ENCODE data around the gene PCDHB13. TPM values are rescaled to one million over a fixed set of nuclear protein-coding genes. Genes with fewer than 3 reads are reported as not detected.
"Not testable (repeated sequence)": the region's sequence is repeated elsewhere in the genome, so short reads cannot be mapped to it uniquely, and the experiment has no call there.

Gene PCDHB13
- polyA plus RNA-seq (2013, experiment 1 of 2) = 1.4 TPM
- polyA plus RNA-seq (2013, experiment 2 of 2) = 1.6 TPM

- not testable (repeated sequence) for H3K4me3 ChIP-seq (ENCODE audit: low read length); H4K5ac ChIP-seq (ENCODE audit: low read length); H3K4ac ChIP-seq (ENCODE audit: low read depth, low read length); H4K8ac ChIP-seq (ENCODE audit: low read depth, low read length); H2BK15ac ChIP-seq (replicated peaks; ENCODE audit: low read depth); H3K9ac ChIP-seq (ENCODE audit: low read length); H3K27me3 ChIP-seq (ENCODE audit: insufficient read depth, low read length, poor library complexity); H3K36me3 ChIP-seq (ENCODE audit: control insufficient read depth, insufficient read depth, low read length); H3K56ac ChIP-seq (ENCODE audit: low read length); H2AK5ac ChIP-seq (ENCODE audit: low read length); H3K23ac ChIP-seq (ENCODE audit: low read length); H3K4me2 ChIP-seq (ENCODE audit: low read length); H2BK5ac ChIP-seq (ENCODE audit: low read length); H3K4me1 ChIP-seq (ENCODE audit: control insufficient read depth, low read depth, low read length); H3K79me1 ChIP-seq (ENCODE audit: low read length); H2BK120ac ChIP-seq (ENCODE audit: low read depth, low read length); H3K27ac ChIP-seq (ENCODE audit: low read depth, low read length); H3K79me2 ChIP-seq (ENCODE audit: control insufficient read depth, insufficient read depth, low read length)
- WGBS (ENCODE audit: extremely low coverage, insufficient coverage, low lambda C conversion rate) = no CpG with 5 or more reads among the region's 18 CpGs
- DNase-seq = peak; percentile 76
- peak within 1 kb of the TSS; percentile 7 for H3K18ac ChIP-seq (ENCODE audit: low read length)
Observed at GRCh38 chr5:141213656-141214339, at the start of gene PCDHB13. TSS of gene PCDHB13 (plus strand) at chr5:141213919. CDS start at chr5:141214124, 205 bp downstream.

GRCh38 chr5:141172381-141173204 lies 41.1 kb upstream of the PCDHB13 start, which contains the start of gene PCDHB7:
TSS of gene PCDHB7 (plus strand) at chr5:141172644. CDS start at chr5:141172836, 192 bp downstream.
- Histone ChIP-seq H4K5ac (ENCODE audit: low read length) (no peak within 1 kb of the TSS), H3K4ac (ENCODE audit: low read depth, low read length) (no peak within 1 kb of the TSS), H3K56ac (ENCODE audit: low read length) (no peak within 1 kb of the TSS), H3K4me3 (ENCODE audit: low read length) (no peak within 1 kb of the TSS), H3K9ac (ENCODE audit: low read length) (no peak within 1 kb of the TSS), H3K27ac (ENCODE audit: low read depth, low read length) (no peak within 1 kb of the TSS), H4K8ac (ENCODE audit: low read depth, low read length) (peak within 1 kb of the TSS; percentile 56), H2BK15ac (replicated peaks; ENCODE audit: low read depth) (no peak within 1 kb of the TSS), H3K36me3 (ENCODE audit: control insufficient read depth, insufficient read depth, low read length) (no peaks in the 10 kb centered on the region), H3K79me1 (ENCODE audit: low read length) (no peaks in the 10 kb centered on the region), H3K23ac (ENCODE audit: low read length) (no peak within 1 kb of the TSS), H2BK5ac (ENCODE audit: low read length) (no peak within 1 kb of the TSS), H2AK5ac (ENCODE audit: low read length) (no peak within 1 kb of the TSS), H3K4me2 (ENCODE audit: low read length) (no peak within 1 kb of the TSS), H3K4me1 (ENCODE audit: control insufficient read depth, low read depth, low read length) (no peaks in the 10 kb centered on the region), H3K27me3 (ENCODE audit: insufficient read depth, low read length, poor library complexity) (no peaks in the 10 kb centered on the region), H2BK120ac (ENCODE audit: low read depth, low read length) (no peak within 1 kb of the TSS), H3K79me2 (ENCODE audit: control insufficient read depth, insufficient read depth, low read length) (no peaks in the 10 kb centered on the region), H3K18ac (ENCODE audit: low read length) (no peak within 1 kb of the TSS)
- no CpG with 5 or more reads among the region's 20 CpGs for WGBS (ENCODE audit: extremely low coverage, insufficient coverage, low lambda C conversion rate)
- DNase-seq = peak; percentile 66

- not testable (repeated sequence) for H3K56ac ChIP-seq (ENCODE audit: low read length); H3K23ac ChIP-seq (ENCODE audit: low read length); H2AK5ac ChIP-seq (ENCODE audit: low read length); H3K79me2 ChIP-seq (ENCODE audit: control insufficient read depth, insufficient read depth, low read length); H4K8ac ChIP-seq (ENCODE audit: low read depth, low read length); H3K4me3 ChIP-seq (ENCODE audit: low read length); H2BK5ac ChIP-seq (ENCODE audit: low read length); H3K4me2 ChIP-seq (ENCODE audit: low read length); H3K27me3 ChIP-seq (ENCODE audit: insufficient read depth, low read length, poor library complexity); H3K4me1 ChIP-seq (ENCODE audit: control insufficient read depth, low read depth, low read length); H3K79me1 ChIP-seq (ENCODE audit: low read length); H3K4ac ChIP-seq (ENCODE audit: low read depth, low read length); H4K5ac ChIP-seq (ENCODE audit: low read length); DNase-seq; H3K27ac ChIP-seq (ENCODE audit: low read depth, low read length); H2BK120ac ChIP-seq (ENCODE audit: low read depth, low read length); H3K36me3 ChIP-seq (ENCODE audit: control insufficient read depth, insufficient read depth, low read length); H3K9ac ChIP-seq (ENCODE audit: low read length); H2BK15ac ChIP-seq (replicated peaks; ENCODE audit: low read depth); H3K18ac ChIP-seq (ENCODE audit: low read length)
- no CpG with 5 or more reads among the region's 79 CpGs for WGBS (ENCODE audit: extremely low coverage, insufficient coverage, low lambda C conversion rate)
Observed at GRCh38 chr5:141174291-141175104, 39.2 kb upstream of the PCDHB13 start.

- DNase-seq = no peak
- Histone ChIP-seq H3K18ac (ENCODE audit: low read length) (no peak overlapping the region), H2BK5ac (ENCODE audit: low read length) (no peak overlapping the region), H2AK5ac (ENCODE audit: low read length) (no peak overlapping the region), H3K79me2 (ENCODE audit: control insufficient read depth, insufficient read depth, low read length) (no peaks in the 10 kb centered on the region), H3K4me3 (ENCODE audit: low read length) (no peak overlapping the region), H3K56ac (ENCODE audit: low read length) (no peak overlapping the region), H3K4me2 (ENCODE audit: low read length) (no peak overlapping the region), H3K36me3 (ENCODE audit: control insufficient read depth, insufficient read depth, low read length) (no peaks in the 10 kb centered on the region), H4K8ac (ENCODE audit: low read depth, low read length) (no peak overlapping the region), H3K4ac (ENCODE audit: low read depth, low read length) (no peak overlapping the region), H2BK120ac (ENCODE audit: low read depth, low read length) (no peak overlapping the region), H3K23ac (ENCODE audit: low read length) (no peak overlapping the region), H3K9ac (ENCODE audit: low read length) (no peak overlapping the region), H3K27ac (ENCODE audit: low read depth, low read length) (no peak overlapping the region), H2BK15ac (replicated peaks; ENCODE audit: low read depth) (no peak overlapping the region), H3K4me1 (ENCODE audit: control insufficient read depth, low read depth, low read length) (no peaks in the 10 kb centered on the region), H3K27me3 (ENCODE audit: insufficient read depth, low read length, poor library complexity) (no peaks in the 10 kb centered on the region), H3K79me1 (ENCODE audit: low read length) (no peaks in the 10 kb centered on the region), H4K5ac (ENCODE audit: low read length) (no peak overlapping the region)
- WGBS (ENCODE audit: extremely low coverage, insufficient coverage, low lambda C conversion rate) = no CpG with 5 or more reads among the region's 1 CpG
Observed at GRCh38 chr5:141175933-141176332, 37.8 kb upstream of the PCDHB13 start.

- H3K79me2 ChIP-seq (ENCODE audit: control insufficient read depth, insufficient read depth, low read length); H4K8ac ChIP-seq (ENCODE audit: low read depth, low read length); H2BK5ac ChIP-seq (ENCODE audit: low read length); H3K18ac ChIP-seq (ENCODE audit: low read length); H3K56ac ChIP-seq (ENCODE audit: low read length); H3K4me3 ChIP-seq (ENCODE audit: low read length); H3K36me3 ChIP-seq (ENCODE audit: control insufficient read depth, insufficient read depth, low read length); H2AK5ac ChIP-seq (ENCODE audit: low read length); H3K4ac ChIP-seq (ENCODE audit: low read depth, low read length); H3K4me2 ChIP-seq (ENCODE audit: low read length); H3K23ac ChIP-seq (ENCODE audit: low read length); H3K4me1 ChIP-seq (ENCODE audit: control insufficient read depth, low read depth, low read length); H2BK120ac ChIP-seq (ENCODE audit: low read depth, low read length); H2BK15ac ChIP-seq (replicated peaks; ENCODE audit: low read depth); H3K27me3 ChIP-seq (ENCODE audit: insufficient read depth, low read length, poor library complexity); H3K9ac ChIP-seq (ENCODE audit: low read length); H3K27ac ChIP-seq (ENCODE audit: low read depth, low read length); H4K5ac ChIP-seq (ENCODE audit: low read length); H3K79me1 ChIP-seq (ENCODE audit: low read length): not testable (repeated sequence)
- DNase-seq = peak; percentile 77
- no CpG with 5 or more reads among the region's 18 CpGs for WGBS (ENCODE audit: extremely low coverage, insufficient coverage, low lambda C conversion rate)
Observed at GRCh38 chr5:141177577-141178191, 36.0 kb upstream of the PCDHB13 start, which contains the start of gene PCDHB8. TSS of gene PCDHB8 (plus strand) at chr5:141177790. CDS start at chr5:141178035, 245 bp downstream.
